A549 (cell line): ENCODE data around the gene ATF5. TPM values are rescaled to one million over a fixed set of nuclear protein-coding genes. Genes with fewer than 3 reads are reported as not detected.
A peak's percentile ranks its signal among the peaks of the same experiment; 100 is the strongest.

Experiments used
- ATAC-seq, 2 experiments: fragments of 200-7000 bp in 1 of 2; fragments of >200 bp in 1 of 2; cut with Nextera tagmentation in 1 of 2; cut with Tn5 transposase in 1 of 2; 3 replicates each; pipeline versions ENCODE4 v1.8.0 to v1.9.1; 2018 to 2020; ENCODE audit warnings: mild to moderate bottlenecking in 1 of 2, moderate library complexity in 1 of 2
- CTCF ChIA-PET: fragments of 300-600 bp; sonication (Branson Sonifier 250); formaldehyde crosslinking; extraction: SDS; loops from one replicate; lab custom pipeline; 2021; ENCODE audit warnings: antibody characterized with exemption, inconsistent platforms; lab: Yijun Ruan, JAX
- POLR2A ChIA-PET: fragments of 350-600 bp; formaldehyde crosslinking; extraction: SDS; loops from one replicate; lab custom pipeline; 2021; ENCODE audit warnings: antibody characterized with exemption, inconsistent platforms; lab: Yijun Ruan, JAX
- DNase-seq, 2 experiments: peaks; one replicate each; pipeline versions ENCODE4 v3.0.0 to v3.0.0-alpha.2; 2011 to 2016; ENCODE audit warnings: low read depth in 1 of 2, low spot score in 1 of 2
- FAIRE-seq: peaks from 2 replicates; lab custom pipeline; 2011; peaks lifted over from hg19 to GRCh38; lab: Jason Lieb, UNC
- H3K27ac ChIP-seq, 2 experiments: fragments of >200 bp; sonication (Bioruptor Twin); formaldehyde crosslinking; 3 replicates each; pipeline ENCODE4 v1.5.1; 2016 to 2017
- H3K4me1 ChIP-seq: fragments of >200 bp; sonication (Bioruptor Twin); formaldehyde crosslinking; 3 replicates; pipeline ENCODE4 v1.6.1; 2016
- H3K4me2 ChIP-seq: fragments of >200 bp; sonication (Bioruptor Twin); formaldehyde crosslinking; 3 replicates; pipeline ENCODE4 v1.6.1; 2016
- H3K4me3 ChIP-seq: fragments of >200 bp; sonication (Bioruptor Twin); formaldehyde crosslinking; 3 replicates; pipeline ENCODE4 v1.5.1; 2016
- H3K9me3 ChIP-seq: fragments of >200 bp; sonication (Bioruptor Twin); formaldehyde crosslinking; 3 replicates; pipeline ENCODE4 v1.6.1; 2016
- CEBPB ChIP-seq, 2 experiments: fragments of >200 bp in 1 of 2; sonication (Bioruptor Twin) in 1 of 2; formaldehyde crosslinking in 1 of 2; IDR thresholded peaks; 2 replicates each; pipeline ENCODE4 v1.6.1; 2012 to 2016
- CHD2 ChIP-seq: fragments of 150-350 bp; IDR thresholded peaks from 2 replicates; pipeline ENCODE4 v1.6.1; 2014; ENCODE audit warnings: low read length; ENCODE audit not compliant: partially characterized antibody
- FOXS1 ChIP-seq: fragments of 250-450 bp; sonication (Bioruptor Pico); IDR thresholded peaks from 2 replicates; pipeline ENCODE4 v1.5.0; 2020; ENCODE audit warnings: mild to moderate bottlenecking, moderate library complexity
- GATA3 ChIP-seq: IDR thresholded peaks from 2 replicates; pipeline ENCODE4 v1.6.1; 2012; ENCODE audit warnings: borderline replicate concordance
- HDAC2 ChIP-seq: fragments of 200-600 bp; sonication (generic); IDR thresholded peaks from 2 replicates; pipeline ENCODE4 v1.6.1; 2016
- HOXB13 ChIP-seq: fragments of 250-450 bp; sonication (Bioruptor Pico); IDR thresholded peaks from 2 replicates; pipeline ENCODE4 v1.5.0; 2020; ENCODE audit warnings: low read depth, mild to moderate bottlenecking, moderate library complexity
- KDM1A ChIP-seq: fragments of 200-600 bp; sonication (generic); IDR thresholded peaks from 2 replicates; pipeline ENCODE4 v1.6.1; 2016; ENCODE audit warnings: low read depth, mild to moderate bottlenecking
- MAFK ChIP-seq: fragments of 450-650 bp; IDR thresholded peaks from 2 replicates; pipeline ENCODE4 v1.6.1; 2014; ENCODE audit not compliant: partially characterized antibody
- NR3C1 ChIP-seq: fragments of >200 bp; sonication (Bioruptor Twin); formaldehyde crosslinking; IDR thresholded peaks from 3 replicates; pipeline ENCODE4 v1.6.1; 2017
- POLR2A ChIP-seq: IDR thresholded peaks from 2 replicates; pipeline ENCODE4 v1.6.1; 2012; ENCODE audit warnings: mild to moderate bottlenecking, low read length
- RAD21 ChIP-seq, 2 experiments: fragments of >200 bp in 1 of 2; sonication (Bioruptor Twin) in 1 of 2; formaldehyde crosslinking in 1 of 2; IDR thresholded peaks in 1 of 2; conservative IDR thresholded peaks in 1 of 2; 2 replicates in 1 of 2; 3 replicates in 1 of 2; pipeline ENCODE4 v1.6.1; 2012 to 2018; ENCODE audit warnings: inconsistent platforms in 1 of 2
- RARB ChIP-seq: fragments of 250-450 bp; sonication (Bioruptor Pico); IDR thresholded peaks from 2 replicates; pipeline ENCODE4 v1.8.0; 2021; ENCODE audit warnings: mild to moderate bottlenecking, moderate library complexity
- RCOR1 ChIP-seq: fragments of 150-350 bp; IDR thresholded peaks from 2 replicates; pipeline ENCODE4 v1.6.1; 2014; ENCODE audit warnings: antibody characterized with exemption, low read length, low read depth
- RNF2 ChIP-seq: fragments of 200-600 bp; sonication (generic); IDR thresholded peaks from 2 replicates; pipeline ENCODE4 v1.6.1; 2016; ENCODE audit warnings: low read depth, mild to moderate bottlenecking, antibody characterized with exemption, moderate library complexity, borderline replicate concordance
- SMC3 ChIP-seq: fragments of >200 bp; sonication (Bioruptor Twin); formaldehyde crosslinking; IDR thresholded peaks from 3 replicates; pipeline ENCODE4 v1.6.1; 2018; ENCODE audit warnings: inconsistent platforms
- SREBF2 ChIP-seq: fragments of 450-650 bp; IDR thresholded peaks from 2 replicates; pipeline ENCODE4 v1.6.1; 2014; ENCODE audit warnings: mild to moderate bottlenecking, moderate library complexity
- ZC3H11A ChIP-seq: fragments of 450-650 bp; IDR thresholded peaks from 2 replicates; pipeline ENCODE4 v1.6.1; 2014; ENCODE audit warnings: antibody characterized with exemption, mild to moderate bottlenecking
- ZNF302 ChIP-seq: fragments of 250-450 bp; sonication (Bioruptor Pico); IDR thresholded peaks from 2 replicates; pipeline ENCODE4 v1.9.0; 2021; ENCODE audit warnings: inconsistent platforms, mild to moderate bottlenecking, moderate library complexity
- ZSCAN20 ChIP-seq: fragments of 250-450 bp; sonication (Bioruptor Pico); IDR thresholded peaks from 2 replicates; pipeline ENCODE4 v1.8.0; 2022; ENCODE audit warnings: mild to moderate bottlenecking, moderate library complexity
- WGBS: methylation state at CpG from one replicate; pipeline ENCODE4 v1.1.6; 2017; ENCODE audit errors: missing lambda C conversion rate; 5-methylcytosine and 5-hydroxymethylcytosine counted together
- polyA plus RNA-seq, 4 experiments: library from polyadenylated mRNA; depleted of rRNA in 3 of 4; stranded (reverse); fragments of >200 nt; fragmentation: RNase III in 1 of 4; extraction: RNeasy Plus Mini Kit Qiagen cat#74134 plus additional on column Dnase treatment in 1 of 4; gene quantifications; 2 replicates in 3 of 4; 3 replicates in 1 of 4; pipeline ENCODE4 v1.2.3, GENCODE V29; 2011 to 2017
- TF ChIP-seq, protein P1 (sequence below): IDR thresholded peaks from 2 replicates; pipeline ENCODE4 v1.6.1; 2012
- TF ChIP-seq, protein P2 (sequence below): fragments of 250-450 bp; sonication (Bioruptor Pico); IDR thresholded peaks from 2 replicates; pipeline ENCODE4 v1.5.0; 2020; ENCODE audit warnings: low read depth, mild to moderate bottlenecking, moderate library complexity
- TF ChIP-seq, protein P3 (sequence below): fragments of >200 bp; sonication (Bioruptor Twin); formaldehyde crosslinking; IDR thresholded peaks from 3 replicates; pipeline ENCODE4 v1.6.1; 2016
- TF ChIP-seq, protein P4 (sequence below): fragments of 250-450 bp; sonication (Bioruptor Pico); IDR thresholded peaks from 2 replicates; pipeline ENCODE4 v1.5.0; 2021; ENCODE audit warnings: mild to moderate bottlenecking, moderate library complexity, borderline replicate concordance

Gene ATF5
- polyA plus RNA-seq, 2 of the 4 experiments (the other 2 are of a cell fraction) = 12.9 to 42.8 TPM

DNA sequence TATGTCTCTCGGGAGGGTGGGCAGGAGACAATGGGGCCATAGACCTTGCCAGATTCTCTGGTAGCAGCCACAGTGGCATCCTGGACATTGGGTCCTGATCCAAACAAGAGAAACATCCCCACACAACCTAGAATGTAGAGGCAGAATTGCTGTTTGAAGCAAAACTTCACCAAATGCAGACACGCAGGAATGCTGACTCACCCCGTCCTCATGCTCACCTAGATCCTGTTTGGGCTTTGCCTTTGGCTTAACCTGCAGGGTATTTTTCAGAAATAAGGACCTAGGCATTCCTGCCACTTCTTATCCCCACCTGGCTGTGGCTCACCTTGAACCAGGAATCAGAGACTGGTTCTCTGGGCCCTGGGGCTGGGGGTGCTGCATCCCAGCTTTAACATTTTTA is 44.2 kb upstream of the ATF5 start:
- H3K9me3 ChIP-seq = peaks cover 10% of the 10 kb centered on the region
- no peak overlapping the region for H3K4me3 ChIP-seq
- DNase-seq (no peak), FAIRE-seq (no peak), ATAC-seq (no peak)
- peak overlapping the region in 1 of 2 experiments; percentile 53; a peak in 2 of 6 replicates for H3K27ac ChIP-seq
- H3K4me1 ChIP-seq = no peaks in the 10 kb centered on the region; the same call in 2 of the 3 replicates
- 56% methylated on average over 3 of the region's 3 CpGs for WGBS
- ChIA-PET POLR2A (no interaction called here), CTCF (no interaction called here)
- no peak for TF ChIP-seq RNF2
- TF ChIP-seq ZC3H11A = no peak
- peak; percentile 79 for TF ChIP-seq MAFK
- no peak overlapping the region for H3K4me2 ChIP-seq

DNA sequence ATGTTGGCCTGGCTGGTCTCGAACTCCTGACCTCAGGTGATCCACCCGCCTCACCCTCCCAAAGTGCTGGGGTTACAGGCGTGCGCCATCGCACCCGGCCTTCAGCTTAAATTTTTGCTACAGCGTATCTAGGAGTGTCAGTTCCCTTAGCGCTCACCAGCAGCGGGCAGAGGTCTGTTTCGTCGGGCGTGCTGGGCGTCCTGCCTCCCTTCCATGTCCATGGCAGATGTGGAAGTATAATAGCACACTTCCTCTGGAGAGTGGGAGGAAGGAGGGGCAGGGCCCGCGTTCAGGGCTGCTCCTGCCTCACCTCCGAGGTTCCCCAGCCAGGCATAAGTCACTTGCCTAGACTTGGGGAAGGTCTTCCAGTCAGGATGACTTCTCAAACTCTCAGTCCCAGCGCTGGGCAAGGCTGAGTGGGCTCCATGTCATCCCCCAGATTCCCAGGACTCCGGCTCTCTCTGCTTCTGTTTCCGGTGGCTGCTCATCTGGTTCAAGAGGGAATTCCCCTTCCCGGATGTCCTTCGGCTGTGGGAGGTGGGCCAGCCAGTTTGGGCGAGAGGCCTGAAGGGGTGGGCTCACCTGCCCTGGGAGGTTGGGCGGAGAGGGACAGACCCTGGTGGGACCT is 41.9 kb upstream of the ATF5 start:
- no peak overlapping the region for H3K27ac ChIP-seq
- ChIA-PET CTCF (interaction anchor here (1.3 to 1.6 kb wide), 2 partner anchors 27 to 50 kb away, joined by 3 to 6 read pairs; no protein-coding TSS in a partner anchor), POLR2A (no interaction called here)
- no peak for FAIRE-seq
- no peak for DNase-seq
- no peak overlapping the region for H3K4me3 ChIP-seq
- no peak for ATAC-seq
- WGBS = 91% methylated on average over 22 of the region's 23 CpGs
- H3K4me2 ChIP-seq = no peak overlapping the region
- H3K9me3 ChIP-seq = peaks cover 10% of the 10 kb centered on the region
- TF ChIP-seq, protein P1, sequence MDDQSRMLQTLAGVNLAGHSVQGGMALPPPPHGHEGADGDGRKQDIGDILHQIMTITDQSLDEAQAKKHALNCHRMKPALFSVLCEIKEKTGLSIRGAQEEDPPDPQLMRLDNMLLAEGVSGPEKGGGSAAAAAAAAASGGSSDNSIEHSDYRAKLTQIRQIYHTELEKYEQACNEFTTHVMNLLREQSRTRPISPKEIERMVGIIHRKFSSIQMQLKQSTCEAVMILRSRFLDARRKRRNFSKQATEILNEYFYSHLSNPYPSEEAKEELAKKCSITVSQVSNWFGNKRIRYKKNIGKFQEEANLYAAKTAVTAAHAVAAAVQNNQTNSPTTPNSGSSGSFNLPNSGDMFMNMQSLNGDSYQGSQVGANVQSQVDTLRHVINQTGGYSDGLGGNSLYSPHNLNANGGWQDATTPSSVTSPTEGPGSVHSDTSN = no peak
- no peak for TF ChIP-seq GATA3
- no peak for TF ChIP-seq FOXS1 (CRISPR knock-in tag)
- TF ChIP-seq CEBPB (IDR thresholded peaks at IDR 0.05) = no peak
- TF ChIP-seq, protein P2, sequence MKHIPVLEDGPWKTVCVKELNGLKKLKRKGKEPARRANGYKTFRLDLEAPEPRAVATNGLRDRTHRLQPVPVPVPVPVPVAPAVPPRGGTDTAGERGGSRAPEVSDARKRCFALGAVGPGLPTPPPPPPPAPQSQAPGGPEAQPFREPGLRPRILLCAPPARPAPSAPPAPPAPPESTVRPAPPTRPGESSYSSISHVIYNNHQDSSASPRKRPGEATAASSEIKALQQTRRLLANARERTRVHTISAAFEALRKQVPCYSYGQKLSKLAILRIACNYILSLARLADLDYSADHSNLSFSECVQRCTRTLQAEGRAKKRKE (CRISPR knock-in tag) = no peak
- no peak for TF ChIP-seq SMC3
- no peak for TF ChIP-seq ZSCAN20
- TF ChIP-seq, all 56 proteins: peak for 0
- peaks cover 6% of the 10 kb centered on the region; the same call in 1 of the 3 replicates for H3K4me1 ChIP-seq

DNA sequence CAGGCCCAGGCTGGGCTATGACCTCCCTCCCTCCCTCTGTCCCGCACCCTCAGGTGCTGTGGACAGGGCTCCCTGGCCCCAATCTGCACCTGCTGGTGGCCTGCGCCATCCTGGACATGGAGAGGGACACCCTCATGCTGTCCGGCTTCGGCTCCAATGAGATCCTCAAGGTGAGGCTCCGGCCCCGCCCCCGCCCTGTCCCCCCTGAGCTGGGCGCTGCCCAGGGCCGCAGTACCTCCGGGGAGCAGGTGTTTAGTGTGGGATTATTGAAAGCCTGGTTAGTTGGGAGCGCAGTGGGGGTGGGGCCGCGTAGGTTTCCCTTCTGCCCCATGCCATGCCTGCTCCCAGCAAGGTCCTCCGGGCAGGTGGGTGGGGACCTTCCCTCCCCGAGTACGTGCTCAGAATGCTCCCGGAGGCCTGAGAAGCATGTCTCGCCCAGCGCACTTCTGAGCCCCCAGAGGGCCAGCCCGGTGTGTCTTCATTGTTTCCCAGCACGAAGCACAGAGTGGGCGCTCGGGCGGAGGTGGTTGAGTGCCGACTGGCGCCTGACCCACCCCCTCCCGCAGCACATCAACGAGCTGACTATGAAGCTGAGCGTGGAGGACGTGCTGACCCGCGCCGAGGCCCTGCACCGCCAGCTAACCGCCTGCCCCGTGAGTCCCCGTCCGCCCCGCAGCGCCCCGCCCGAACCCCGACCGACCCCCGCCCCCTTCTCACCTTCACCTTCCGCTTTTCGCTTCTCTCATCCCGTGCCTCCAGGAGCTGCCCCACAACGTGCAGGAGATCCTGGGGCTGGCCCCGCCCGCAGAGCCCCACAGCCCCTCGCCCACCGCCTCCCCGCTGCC is 41.1 kb upstream of the ATF5 start:
- H3K4me1 ChIP-seq = peaks cover 6% of the 10 kb centered on the region; the same call in 1 of the 3 replicates
- CTCF ChIA-PET = interaction anchor here (0.6 to 2.8 kb wide), 4 partner anchors 7 to 57 kb away, joined by 3 to 24 read pairs (median 4); no protein-coding TSS in a partner anchor
- FAIRE-seq (no peak), ATAC-seq (no peak), DNase-seq (no peak)
- H3K27ac ChIP-seq = no peak overlapping the region
- H3K4me2 ChIP-seq = no peak overlapping the region
- 92% methylated on average over 39 of the region's 54 CpGs for WGBS
- no peak overlapping the region for H3K4me3 ChIP-seq
- H3K9me3 ChIP-seq = peaks cover 5% of the 10 kb centered on the region
- POLR2A ChIA-PET = interaction anchor here (0.6 kb wide), 1 partner anchor 45 kb away, joined by 5 read pairs; no protein-coding TSS in a partner anchor
- no peak for TF ChIP-seq POLR2A
- no peak for TF ChIP-seq SMC3
- TF ChIP-seq NR3C1 = no peak
- no peak for TF ChIP-seq ZNF302 (CRISPR knock-in tag)
- no peak for TF ChIP-seq SREBF2
- no peak for TF ChIP-seq HOXB13
- no peak for TF ChIP-seq FOXS1 (CRISPR knock-in tag)
- no peak for TF ChIP-seq HDAC2
- TF ChIP-seq, protein P3, sequence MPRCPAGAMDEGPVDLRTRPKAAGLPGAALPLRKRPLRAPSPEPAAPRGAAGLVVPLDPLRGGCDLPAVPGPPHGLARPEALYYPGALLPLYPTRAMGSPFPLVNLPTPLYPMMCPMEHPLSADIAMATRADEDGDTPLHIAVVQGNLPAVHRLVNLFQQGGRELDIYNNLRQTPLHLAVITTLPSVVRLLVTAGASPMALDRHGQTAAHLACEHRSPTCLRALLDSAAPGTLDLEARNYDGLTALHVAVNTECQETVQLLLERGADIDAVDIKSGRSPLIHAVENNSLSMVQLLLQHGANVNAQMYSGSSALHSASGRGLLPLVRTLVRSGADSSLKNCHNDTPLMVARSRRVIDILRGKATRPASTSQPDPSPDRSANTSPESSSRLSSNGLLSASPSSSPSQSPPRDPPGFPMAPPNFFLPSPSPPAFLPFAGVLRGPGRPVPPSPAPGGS = no peak
- TF ChIP-seq, protein P4, sequence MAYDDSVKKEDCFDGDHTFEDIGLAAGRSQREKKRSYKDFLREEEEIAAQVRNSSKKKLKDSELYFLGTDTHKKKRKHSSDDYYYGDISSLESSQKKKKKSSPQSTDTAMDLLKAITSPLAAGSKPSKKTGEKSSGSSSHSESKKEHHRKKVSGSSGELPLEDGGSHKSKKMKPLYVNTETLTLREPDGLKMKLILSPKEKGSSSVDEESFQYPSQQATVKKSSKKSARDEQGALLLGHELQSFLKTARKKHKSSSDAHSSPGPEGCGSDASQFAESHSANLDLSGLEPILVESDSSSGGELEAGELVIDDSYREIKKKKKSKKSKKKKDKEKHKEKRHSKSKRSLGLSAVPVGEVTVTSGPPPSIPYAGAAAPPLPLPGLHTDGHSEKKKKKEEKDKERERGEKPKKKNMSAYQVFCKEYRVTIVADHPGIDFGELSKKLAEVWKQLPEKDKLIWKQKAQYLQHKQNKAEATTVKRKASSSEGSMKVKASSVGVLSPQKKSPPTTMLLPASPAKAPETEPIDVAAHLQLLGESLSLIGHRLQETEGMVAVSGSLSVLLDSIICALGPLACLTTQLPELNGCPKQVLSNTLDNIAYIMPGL (CRISPR knock-in tag) = no peak
- no peak for TF ChIP-seq KDM1A
- TF ChIP-seq RARB (CRISPR knock-in tag) = no peak
- no peak for TF ChIP-seq CHD2
- TF ChIP-seq RCOR1 = no peak
- TF ChIP-seq, protein P1 = no peak
- no peak for TF ChIP-seq RAD21 (conservative IDR thresholded peaks at IDR 0.05 in 1 of 2, IDR thresholded peaks at IDR 0.05 in 1 of 2)
